ENCODE measurements around the gene NPTX1. TPM values are rescaled to one million over a fixed set of nuclear protein-coding genes. Genes with fewer than 3 reads are reported as not detected.

NPTX1 gene
- total and polyA plus RNA-seq, 2 experiments from 2014 or later, result 3.4 to 20.5 TPM

DNA sequence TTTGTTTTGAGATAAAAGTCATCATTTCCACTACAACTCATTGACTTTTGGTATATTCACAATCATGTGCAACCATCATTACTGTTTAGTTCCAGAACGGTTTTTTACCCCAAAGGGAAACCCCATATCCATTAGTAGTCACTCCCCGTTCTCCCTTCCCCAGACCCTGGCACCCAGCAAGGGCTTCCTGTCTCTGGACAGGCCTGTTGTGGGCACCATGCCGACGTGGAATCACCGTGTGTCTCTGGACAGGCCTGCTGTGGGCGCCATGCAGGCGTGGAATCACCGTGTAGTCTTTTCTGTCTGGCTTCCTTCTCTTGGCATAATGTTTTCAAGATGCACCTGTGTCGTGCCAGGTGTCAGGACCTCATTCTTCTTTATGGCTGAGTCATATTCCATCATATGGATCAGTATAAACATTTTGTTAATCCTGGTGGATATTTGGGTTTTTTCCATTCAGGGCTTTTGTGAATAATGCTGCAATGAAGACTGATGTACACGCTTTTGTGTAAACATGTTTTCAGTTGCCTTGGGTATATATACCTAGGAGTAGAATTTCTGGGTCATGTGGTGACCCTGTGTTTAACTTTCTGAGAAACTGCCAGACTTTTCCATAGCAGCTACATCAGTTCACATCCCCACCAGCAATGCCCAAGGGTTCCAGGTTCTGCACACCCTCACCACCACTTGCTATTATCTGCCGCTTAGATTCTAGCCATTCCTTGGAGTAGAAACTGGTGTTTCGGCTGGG, 42.3 kb downstream of the NPTX1 start:
- DNase-seq (ENCODE audit: low spot score) (no peak), ATAC-seq (no peak)
- Histone ChIP-seq H3K36me3 (ENCODE audit: insufficient read depth) (no peaks in the 10 kb centered on the region), H3F3A (replicated peaks; ENCODE audit: low read depth) (no peaks in the 10 kb centered on the region), H3K27ac (ENCODE audit: low read depth) (no peak overlapping the region), H3K27me3 (ENCODE audit: insufficient read depth) (no peaks in the 10 kb centered on the region), H2AFZ (no peak overlapping the region), H3K79me2 (replicated peaks; ENCODE audit: insufficient read depth) (no peaks in the 10 kb centered on the region), H3K4me3 (no peak overlapping the region), H3K4me1 (ENCODE audit: insufficient read depth) (no peaks in the 10 kb centered on the region), H3K9me2 (ENCODE audit: insufficient read depth) (no peaks in the 10 kb centered on the region), H4K20me1 (replicated peaks; ENCODE audit: insufficient read depth) (no peaks in the 10 kb centered on the region; the same call in 1 of the 2 replicates), H3K4me2 (no peak overlapping the region)
- no peaks in the 10 kb centered on the region for H3K4me1 Mint-ChIP-seq
- H3K9me3 Mint-ChIP-seq, result peaks cover 2% of the 10 kb centered on the region; the same call in 1 of the 3 replicates
- TF ChIP-seq ZNF114 (CRISPR knock-in tag; IDR thresholded peaks at IDR 0.05), result no peak
- H3K4me3 Mint-ChIP-seq, result no peak overlapping the region
- H3K36me3 Mint-ChIP-seq (ENCODE audit: low read depth), result no peaks in the 10 kb centered on the region
- H3K27me3 Mint-ChIP-seq (ENCODE audit: insufficient read depth, low read depth, poor library complexity), result peaks cover 11% of the 10 kb centered on the region
- no peak overlapping the region for H3K27ac Mint-ChIP-seq

DNA sequence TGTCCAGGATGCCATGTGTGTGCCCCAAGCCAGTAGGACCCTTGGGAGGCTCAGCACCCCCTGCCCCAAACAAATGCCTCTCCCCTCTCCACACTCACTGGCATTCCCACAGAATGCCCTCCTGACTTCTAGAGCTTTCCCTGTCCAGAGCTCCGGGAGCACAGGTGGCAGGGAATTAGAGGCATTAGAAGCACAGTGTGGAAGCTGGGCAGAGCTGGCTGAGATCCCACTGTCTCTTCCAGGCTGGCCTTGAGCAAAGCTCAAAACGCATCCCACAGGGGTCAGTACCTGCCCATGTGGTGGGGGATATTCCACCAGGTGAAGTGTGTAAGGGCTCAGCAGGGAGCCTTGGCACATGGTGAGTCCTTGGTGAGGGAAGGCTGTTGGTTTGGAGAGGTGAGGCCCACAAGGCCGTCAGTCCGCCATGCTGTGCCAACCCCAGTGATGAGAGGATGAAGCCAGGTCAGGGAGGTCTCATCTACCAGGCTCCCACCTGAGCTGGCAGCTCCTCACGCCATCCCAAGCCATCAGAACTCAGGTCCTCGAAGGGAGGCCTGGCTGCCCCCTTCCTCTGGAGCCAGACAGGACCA, 43.4 kb downstream of the NPTX1 start:
- no peak overlapping the region for H3K4me2 ChIP-seq
- H3K27ac ChIP-seq (ENCODE audit: low read depth), result no peak overlapping the region
- H3K79me2 ChIP-seq (replicated peaks; ENCODE audit: insufficient read depth), result no peaks in the 10 kb centered on the region
- H3K4me1 Mint-ChIP-seq, result no peaks in the 10 kb centered on the region
- H2AFZ ChIP-seq, result no peak overlapping the region
- H3K4me3 ChIP-seq, result no peak overlapping the region
- H3K4me3 Mint-ChIP-seq, result no peak overlapping the region
- no peaks in the 10 kb centered on the region for H3K4me1 ChIP-seq (ENCODE audit: insufficient read depth)
- H3K27me3 ChIP-seq (ENCODE audit: insufficient read depth), result no peaks in the 10 kb centered on the region
- no peak for DNase-seq (ENCODE audit: low spot score)
- H3K36me3 Mint-ChIP-seq (ENCODE audit: low read depth), result no peaks in the 10 kb centered on the region
- H3F3A ChIP-seq (replicated peaks; ENCODE audit: low read depth), result no peaks in the 10 kb centered on the region
- H3K27ac Mint-ChIP-seq, result no peak overlapping the region
- H3K36me3 ChIP-seq (ENCODE audit: insufficient read depth), result no peaks in the 10 kb centered on the region
- peaks cover 11% of the 10 kb centered on the region for H3K27me3 Mint-ChIP-seq (ENCODE audit: insufficient read depth, low read depth, poor library complexity)
- H4K20me1 ChIP-seq (replicated peaks; ENCODE audit: insufficient read depth), result no peaks in the 10 kb centered on the region; the same call in 1 of the 2 replicates
- no peak for ATAC-seq
- H3K9me3 Mint-ChIP-seq, result peaks cover 2% of the 10 kb centered on the region; the same call in 1 of the 3 replicates
- H3K9me2 ChIP-seq (ENCODE audit: insufficient read depth), result no peaks in the 10 kb centered on the region
- no peak for TF ChIP-seq EZH2 (IDR thresholded peaks at IDR 0.05; ENCODE audit: low read depth, unreplicated experiment)
- TF ChIP-seq STAT1 (IDR thresholded peaks at IDR 0.05; ENCODE audit: unreplicated experiment), result no peak
- TF ChIP-seq, protein P1, sequence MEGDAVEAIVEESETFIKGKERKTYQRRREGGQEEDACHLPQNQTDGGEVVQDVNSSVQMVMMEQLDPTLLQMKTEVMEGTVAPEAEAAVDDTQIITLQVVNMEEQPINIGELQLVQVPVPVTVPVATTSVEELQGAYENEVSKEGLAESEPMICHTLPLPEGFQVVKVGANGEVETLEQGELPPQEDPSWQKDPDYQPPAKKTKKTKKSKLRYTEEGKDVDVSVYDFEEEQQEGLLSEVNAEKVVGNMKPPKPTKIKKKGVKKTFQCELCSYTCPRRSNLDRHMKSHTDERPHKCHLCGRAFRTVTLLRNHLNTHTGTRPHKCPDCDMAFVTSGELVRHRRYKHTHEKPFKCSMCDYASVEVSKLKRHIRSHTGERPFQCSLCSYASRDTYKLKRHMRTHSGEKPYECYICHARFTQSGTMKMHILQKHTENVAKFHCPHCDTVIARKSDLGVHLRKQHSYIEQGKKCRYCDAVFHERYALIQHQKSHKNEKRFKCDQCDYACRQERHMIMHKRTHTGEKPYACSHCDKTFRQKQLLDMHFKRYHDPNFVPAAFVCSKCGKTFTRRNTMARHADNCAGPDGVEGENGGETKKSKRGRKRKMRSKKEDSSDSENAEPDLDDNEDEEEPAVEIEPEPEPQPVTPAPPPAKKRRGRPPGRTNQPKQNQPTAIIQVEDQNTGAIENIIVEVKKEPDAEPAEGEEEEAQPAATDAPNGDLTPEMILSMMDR (conservative IDR thresholded peaks at IDR 0.05; ENCODE audit: low read depth in 2 of 2), result no peak
- TF ChIP-seq, protein P2, sequence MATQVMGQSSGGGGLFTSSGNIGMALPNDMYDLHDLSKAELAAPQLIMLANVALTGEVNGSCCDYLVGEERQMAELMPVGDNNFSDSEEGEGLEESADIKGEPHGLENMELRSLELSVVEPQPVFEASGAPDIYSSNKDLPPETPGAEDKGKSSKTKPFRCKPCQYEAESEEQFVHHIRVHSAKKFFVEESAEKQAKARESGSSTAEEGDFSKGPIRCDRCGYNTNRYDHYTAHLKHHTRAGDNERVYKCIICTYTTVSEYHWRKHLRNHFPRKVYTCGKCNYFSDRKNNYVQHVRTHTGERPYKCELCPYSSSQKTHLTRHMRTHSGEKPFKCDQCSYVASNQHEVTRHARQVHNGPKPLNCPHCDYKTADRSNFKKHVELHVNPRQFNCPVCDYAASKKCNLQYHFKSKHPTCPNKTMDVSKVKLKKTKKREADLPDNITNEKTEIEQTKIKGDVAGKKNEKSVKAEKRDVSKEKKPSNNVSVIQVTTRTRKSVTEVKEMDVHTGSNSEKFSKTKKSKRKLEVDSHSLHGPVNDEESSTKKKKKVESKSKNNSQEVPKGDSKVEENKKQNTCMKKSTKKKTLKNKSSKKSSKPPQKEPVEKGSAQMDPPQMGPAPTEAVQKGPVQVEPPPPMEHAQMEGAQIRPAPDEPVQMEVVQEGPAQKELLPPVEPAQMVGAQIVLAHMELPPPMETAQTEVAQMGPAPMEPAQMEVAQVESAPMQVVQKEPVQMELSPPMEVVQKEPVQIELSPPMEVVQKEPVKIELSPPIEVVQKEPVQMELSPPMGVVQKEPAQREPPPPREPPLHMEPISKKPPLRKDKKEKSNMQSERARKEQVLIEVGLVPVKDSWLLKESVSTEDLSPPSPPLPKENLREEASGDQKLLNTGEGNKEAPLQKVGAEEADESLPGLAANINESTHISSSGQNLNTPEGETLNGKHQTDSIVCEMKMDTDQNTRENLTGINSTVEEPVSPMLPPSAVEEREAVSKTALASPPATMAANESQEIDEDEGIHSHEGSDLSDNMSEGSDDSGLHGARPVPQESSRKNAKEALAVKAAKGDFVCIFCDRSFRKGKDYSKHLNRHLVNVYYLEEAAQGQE (IDR thresholded peaks at IDR 0.05; ENCODE audit: unreplicated experiment), result no peak
- no peak for TF ChIP-seq ZNF331 (CRISPR knock-in tag; IDR thresholded peaks at IDR 0.05; ENCODE audit: low read depth)
- TF ChIP-seq NANOG (IDR thresholded peaks at IDR 0.05; ENCODE audit: borderline replicate concordance), result no peak
- no peak for TF ChIP-seq ZNF114 (CRISPR knock-in tag; IDR thresholded peaks at IDR 0.05)
- TF ChIP-seq, protein P3, sequence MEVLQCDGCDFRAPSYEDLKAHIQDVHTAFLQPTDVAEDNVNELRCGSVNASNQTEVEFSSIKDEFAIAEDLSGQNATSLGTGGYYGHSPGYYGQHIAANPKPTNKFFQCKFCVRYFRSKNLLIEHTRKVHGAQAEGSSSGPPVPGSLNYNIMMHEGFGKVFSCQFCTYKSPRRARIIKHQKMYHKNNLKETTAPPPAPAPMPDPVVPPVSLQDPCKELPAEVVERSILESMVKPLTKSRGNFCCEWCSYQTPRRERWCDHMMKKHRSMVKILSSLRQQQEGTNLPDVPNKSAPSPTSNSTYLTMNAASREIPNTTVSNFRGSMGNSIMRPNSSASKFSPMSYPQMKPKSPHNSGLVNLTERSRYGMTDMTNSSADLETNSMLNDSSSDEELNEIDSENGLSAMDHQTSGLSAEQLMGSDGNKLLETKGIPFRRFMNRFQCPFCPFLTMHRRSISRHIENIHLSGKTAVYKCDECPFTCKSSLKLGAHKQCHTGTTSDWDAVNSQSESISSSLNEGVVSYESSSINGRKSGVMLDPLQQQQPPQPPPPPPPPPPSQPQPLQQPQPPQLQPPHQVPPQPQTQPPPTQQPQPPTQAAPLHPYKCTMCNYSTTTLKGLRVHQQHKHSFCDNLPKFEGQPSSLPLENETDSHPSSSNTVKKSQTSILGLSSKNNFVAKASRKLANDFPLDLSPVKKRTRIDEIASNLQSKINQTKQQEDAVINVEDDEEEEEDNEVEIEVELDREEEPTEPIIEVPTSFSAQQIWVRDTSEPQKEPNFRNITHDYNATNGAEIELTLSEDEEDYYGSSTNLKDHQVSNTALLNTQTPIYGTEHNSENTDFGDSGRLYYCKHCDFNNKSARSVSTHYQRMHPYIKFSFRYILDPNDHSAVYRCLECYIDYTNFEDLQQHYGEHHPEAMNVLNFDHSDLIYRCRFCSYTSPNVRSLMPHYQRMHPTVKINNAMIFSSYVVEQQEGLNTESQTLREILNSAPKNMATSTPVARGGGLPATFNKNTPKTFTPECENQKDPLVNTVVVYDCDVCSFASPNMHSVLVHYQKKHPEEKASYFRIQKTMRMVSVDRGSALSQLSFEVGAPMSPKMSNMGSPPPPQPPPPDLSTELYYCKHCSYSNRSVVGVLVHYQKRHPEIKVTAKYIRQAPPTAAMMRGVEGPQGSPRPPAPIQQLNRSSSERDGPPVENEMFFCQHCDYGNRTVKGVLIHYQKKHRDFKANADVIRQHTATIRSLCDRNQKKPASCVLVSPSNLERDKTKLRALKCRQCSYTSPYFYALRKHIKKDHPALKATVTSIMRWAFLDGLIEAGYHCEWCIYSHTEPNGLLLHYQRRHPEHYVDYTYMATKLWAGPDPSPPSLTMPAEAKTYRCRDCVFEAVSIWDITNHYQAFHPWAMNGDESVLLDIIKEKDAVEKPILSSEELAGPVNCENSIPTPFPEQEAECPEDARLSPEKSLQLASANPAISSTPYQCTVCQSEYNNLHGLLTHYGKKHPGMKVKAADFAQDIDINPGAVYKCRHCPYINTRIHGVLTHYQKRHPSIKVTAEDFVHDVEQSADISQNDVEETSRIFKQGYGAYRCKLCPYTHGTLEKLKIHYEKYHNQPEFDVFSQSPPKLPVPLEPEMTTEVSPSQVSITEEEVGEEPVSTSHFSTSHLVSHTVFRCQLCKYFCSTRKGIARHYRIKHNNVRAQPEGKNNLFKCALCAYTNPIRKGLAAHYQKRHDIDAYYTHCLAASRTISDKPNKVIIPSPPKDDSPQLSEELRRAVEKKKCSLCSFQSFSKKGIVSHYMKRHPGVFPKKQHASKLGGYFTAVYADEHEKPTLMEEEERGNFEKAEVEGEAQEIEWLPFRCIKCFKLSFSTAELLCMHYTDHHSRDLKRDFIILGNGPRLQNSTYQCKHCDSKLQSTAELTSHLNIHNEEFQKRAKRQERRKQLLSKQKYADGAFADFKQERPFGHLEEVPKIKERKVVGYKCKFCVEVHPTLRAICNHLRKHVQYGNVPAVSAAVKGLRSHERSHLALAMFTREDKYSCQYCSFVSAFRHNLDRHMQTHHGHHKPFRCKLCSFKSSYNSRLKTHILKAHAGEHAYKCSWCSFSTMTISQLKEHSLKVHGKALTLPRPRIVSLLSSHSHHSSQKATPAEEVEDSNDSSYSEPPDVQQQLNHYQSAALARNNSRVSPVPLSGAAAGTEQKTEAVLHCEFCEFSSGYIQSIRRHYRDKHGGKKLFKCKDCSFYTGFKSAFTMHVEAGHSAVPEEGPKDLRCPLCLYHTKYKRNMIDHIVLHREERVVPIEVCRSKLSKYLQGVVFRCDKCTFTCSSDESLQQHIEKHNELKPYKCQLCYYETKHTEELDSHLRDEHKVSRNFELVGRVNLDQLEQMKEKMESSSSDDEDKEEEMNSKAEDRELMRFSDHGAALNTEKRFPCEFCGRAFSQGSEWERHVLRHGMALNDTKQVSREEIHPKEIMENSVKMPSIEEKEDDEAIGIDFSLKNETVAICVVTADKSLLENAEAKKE (CRISPR knock-in tag; IDR thresholded peaks at IDR 0.05), result no peak
- no peak for TF ChIP-seq JUNB (IDR thresholded peaks at IDR 0.05; ENCODE audit: unreplicated experiment)
